ENCODE measurements around the gene PSMB11.

PSMB11 gene

GRCh38 chr14:23058654-23059504 is 16.9 kb downstream of the PSMB11 start:
- DNase-seq, result no peak

GRCh38 chr14:23060536-23061260 is 18.7 kb downstream of the PSMB11 start:
- no peak for ATAC-seq
- DNase-seq, result no peak

More at GRCh38 chr14:23058654-23059504, 16.9 kb downstream of the PSMB11 start:
- no peak for ATAC-seq

GRCh38 chr14:23062002-23062401 is 20.0 kb downstream of the PSMB11 start:
- DNase-seq, result no peak
- ATAC-seq, result no peak

- no peak for ATAC-seq
These were observed 21.6 kb downstream of the PSMB11 start for GRCh38 chr14:23063601-23064000.

GRCh38 chr14:23066368-23066767 is 24.4 kb downstream of the PSMB11 start:
- ATAC-seq (no peak), DNase-seq (no peak)

More at GRCh38 chr14:23063601-23064000, 21.6 kb downstream of the PSMB11 start:
- no peak for DNase-seq

- ATAC-seq, result no peak
- no peak for DNase-seq
These were observed 25.1 kb downstream of the PSMB11 start for GRCh38 chr14:23066855-23067744.

- ATAC-seq (no peak), DNase-seq (no peak)
These were observed 26.1 kb downstream of the PSMB11 start for GRCh38 chr14:23067847-23068788.

- DNase-seq (peak; percentile 71), ATAC-seq (peak; percentile 84)
These were observed 26.9 kb downstream of the PSMB11 start for GRCh38 chr14:23068789-23069412.

- no peak for DNase-seq
- no peak for ATAC-seq
These were observed 27.4 kb downstream of the PSMB11 start for GRCh38 chr14:23069413-23069806.

GRCh38 chr14:23070262-23071129 is 28.5 kb downstream of the PSMB11 start:
- ATAC-seq (no peak), DNase-seq (no peak)

- peak; percentile 95 for ATAC-seq
- DNase-seq, result peak; percentile 78
These were observed 29.4 kb downstream of the PSMB11 start for GRCh38 chr14:23071244-23071920.

GRCh38 chr14:23071921-23072539 is 30.0 kb downstream of the PSMB11 start:
- DNase-seq, result no peak

GRCh38 chr14:23074906-23075305 is 32.9 kb downstream of the PSMB11 start:
- ATAC-seq, result no peak
- no peak for DNase-seq

More at GRCh38 chr14:23071921-23072539, 30.0 kb downstream of the PSMB11 start:
- ATAC-seq, result no peak

- ATAC-seq (peak; percentile 21), DNase-seq (no peak)
These were observed 34.9 kb downstream of the PSMB11 start for GRCh38 chr14:23076785-23077408.

GRCh38 chr14:23077962-23078361 is 36.0 kb downstream of the PSMB11 start:
- DNase-seq (no peak), ATAC-seq (no peak)

GRCh38 chr14:23078692-23079116 is 36.7 kb downstream of the PSMB11 start:
- peak; percentile 57 for ATAC-seq
- no peak for DNase-seq

GRCh38 chr14:23079716-23080115 is 37.7 kb downstream of the PSMB11 start:
- ATAC-seq, result no peak
- DNase-seq, result no peak

GRCh38 chr14:23080474-23080873 is 38.5 kb downstream of the PSMB11 start:
- no peak for ATAC-seq
- DNase-seq, result no peak
